PC-3 (cell line): ENCODE measurements around the gene SPRYD4.

Source experiments
- EZH2phosphoT487 ChIP-seq: fragments of 300-600 bp; sonication (generic); IDR thresholded peaks from 2 replicates; pipeline ENCODE4 v1.6.1; 2018; ENCODE audit warnings: mild to moderate bottlenecking, antibody characterized with exemption, low read length, borderline replicate concordance
- TF ChIP-seq, protein P1 (sequence below): fragments of 300-600 bp; sonication (generic); conservative IDR thresholded peaks from 2 replicates; pipeline ENCODE4 v1.5.1; 2017; ENCODE audit warnings: antibody characterized with exemption, low read depth, mild to moderate bottlenecking, low read length

DNA sequence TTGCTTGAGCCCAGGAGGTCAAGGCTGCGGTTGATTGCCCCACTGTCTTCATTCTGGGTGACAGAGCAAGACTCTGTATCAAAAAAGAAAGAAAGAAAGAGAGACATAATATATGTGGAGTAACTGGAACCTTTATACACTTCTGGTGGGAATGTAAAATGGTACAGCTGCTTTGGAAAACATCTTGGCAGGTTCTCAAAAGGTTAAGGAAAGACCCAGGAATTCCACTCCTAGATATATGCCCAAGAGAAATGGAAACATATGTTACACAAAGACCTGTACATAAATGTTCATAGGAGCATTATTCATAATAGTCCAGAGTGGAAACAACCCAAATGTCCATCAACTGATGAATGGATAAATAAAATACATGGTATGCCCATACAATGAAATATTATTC lies 60.5 kb downstream of the SPRYD4 start:
- TF ChIP-seq EZH2phosphoT487: no peak
- TF ChIP-seq, protein P1, sequence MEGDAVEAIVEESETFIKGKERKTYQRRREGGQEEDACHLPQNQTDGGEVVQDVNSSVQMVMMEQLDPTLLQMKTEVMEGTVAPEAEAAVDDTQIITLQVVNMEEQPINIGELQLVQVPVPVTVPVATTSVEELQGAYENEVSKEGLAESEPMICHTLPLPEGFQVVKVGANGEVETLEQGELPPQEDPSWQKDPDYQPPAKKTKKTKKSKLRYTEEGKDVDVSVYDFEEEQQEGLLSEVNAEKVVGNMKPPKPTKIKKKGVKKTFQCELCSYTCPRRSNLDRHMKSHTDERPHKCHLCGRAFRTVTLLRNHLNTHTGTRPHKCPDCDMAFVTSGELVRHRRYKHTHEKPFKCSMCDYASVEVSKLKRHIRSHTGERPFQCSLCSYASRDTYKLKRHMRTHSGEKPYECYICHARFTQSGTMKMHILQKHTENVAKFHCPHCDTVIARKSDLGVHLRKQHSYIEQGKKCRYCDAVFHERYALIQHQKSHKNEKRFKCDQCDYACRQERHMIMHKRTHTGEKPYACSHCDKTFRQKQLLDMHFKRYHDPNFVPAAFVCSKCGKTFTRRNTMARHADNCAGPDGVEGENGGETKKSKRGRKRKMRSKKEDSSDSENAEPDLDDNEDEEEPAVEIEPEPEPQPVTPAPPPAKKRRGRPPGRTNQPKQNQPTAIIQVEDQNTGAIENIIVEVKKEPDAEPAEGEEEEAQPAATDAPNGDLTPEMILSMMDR: no peak
